ENCODE results near the gene POU2F2. TPM values are rescaled to one million over a fixed set of nuclear protein-coding genes. Genes with fewer than 3 reads are reported as not detected.

POU2F2 gene
- total RNA-seq, 1 experiment from 2014 or later, result 0.89 TPM

DNA sequence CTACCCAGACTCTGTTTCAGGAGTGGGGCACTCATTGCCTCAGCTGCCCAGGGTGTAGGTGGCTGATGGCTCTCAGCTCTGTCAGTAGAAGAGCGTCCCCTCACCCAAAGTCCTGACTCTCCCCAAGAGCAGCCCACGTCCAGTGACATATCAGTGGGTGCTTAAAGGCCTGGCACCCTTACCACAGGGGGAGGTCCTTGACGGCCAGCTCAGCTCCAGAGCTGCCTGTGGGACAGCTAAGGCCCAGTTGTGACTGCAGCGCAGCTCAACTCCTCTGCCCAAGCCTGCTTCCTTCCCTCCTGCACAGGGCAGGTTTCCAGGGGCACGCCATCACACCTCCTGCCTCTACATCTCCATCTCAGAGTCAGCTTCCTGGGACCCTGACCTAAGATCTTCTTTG is 94.6 kb downstream of the POU2F2 start:
- no TSS peak for BruUV-seq (replicated peaks)
- intact Hi-C loops (cut with micrococcal nuclease), result no loop called here
- ChIA-PET CTCF (interaction anchor here (3.0 kb wide), 1 partner anchor 9 kb away, joined by 23 read pairs; no protein-coding TSS in a partner anchor), POLR2A (no interaction called here), RAD21 (ENCODE audit: low non-redundant PET in 1 of 2, low total read pairs in 2 of 2, uncharacterized antibody in 2 of 2, unreplicated experiment in 2 of 2) (no interaction called here)
- ATAC-seq, result no peak
- no peak overlapping the region for H3K27ac ChIP-seq (ENCODE audit: low read depth, low read length)
- no peaks in the 10 kb centered on the region for H3K9me2 ChIP-seq (ENCODE audit: insufficient read depth)
- H4K20me1 ChIP-seq (ENCODE audit: insufficient read depth), result no peaks in the 10 kb centered on the region
- no peak overlapping the region for H3K9ac ChIP-seq (ENCODE audit: low read length)
- H3K79me2 ChIP-seq (ENCODE audit: insufficient read depth, low read length), result no peaks in the 10 kb centered on the region
- no peak overlapping the region for H3K4me3 ChIP-seq (replicated peaks in 1 of 2; ENCODE audit: low read depth in 1 of 2, low read length in 2 of 2)
- H3K36me3 ChIP-seq (ENCODE audit: control insufficient read depth in 1 of 2, insufficient read depth in 2 of 2, low read length in 2 of 2), result no peaks in the 10 kb centered on the region
- no peak overlapping the region for H3K4me2 ChIP-seq (ENCODE audit: low read length)
- no peaks in the 10 kb centered on the region for H3K27me3 ChIP-seq (ENCODE audit: insufficient read depth, low read length)
- H3K9me3 ChIP-seq (ENCODE audit: control insufficient read depth in 1 of 2, insufficient read depth in 1 of 2, low read depth in 1 of 2, low read length in 2 of 2), result no peaks in the 10 kb centered on the region
- no peak for DNase-seq (ENCODE audit: low read depth, low spot score)
- no peak overlapping the region for H2AFZ ChIP-seq (ENCODE audit: low read depth, low read length, poor library complexity, severe bottlenecking)
- TF ChIP-seq RAD21 (IDR thresholded peaks at IDR 0.05; ENCODE audit: low read depth) (no peak), SIN3A (IDR thresholded peaks at IDR 0.05; ENCODE audit: low read depth) (no peak), CTCF (IDR thresholded peaks at IDR 0.05 in 2 of 3, conservative IDR thresholded peaks at IDR 0.05 in 1 of 3; ENCODE audit: borderline replicate concordance in 1 of 3, insufficient read depth in 1 of 3, low read depth in 2 of 3, low read length in 2 of 3) (no peak), ZBTB33 (IDR thresholded peaks at IDR 0.05; ENCODE audit: extremely low read depth, insufficient replicate concordance, low read length) (no peak), CBX3 (IDR thresholded peaks at IDR 0.05; ENCODE audit: low read depth) (no peak), MAX (IDR thresholded peaks at IDR 0.05) (no peak), SRF (IDR thresholded peaks at IDR 0.05; ENCODE audit: low read depth) (no peak), EZH2phosphoT487 (IDR thresholded peaks at IDR 0.05; ENCODE audit: borderline replicate concordance) (no peak), POLR2AphosphoS5 (IDR thresholded peaks at IDR 0.05; ENCODE audit: low read depth, low read length) (no peak), FOSL1 (IDR thresholded peaks at IDR 0.05; ENCODE audit: low read depth) (no peak), SP1 (IDR thresholded peaks at IDR 0.05; ENCODE audit: low read depth) (no peak), CEBPB (IDR thresholded peaks at IDR 0.05; ENCODE audit: low read depth) (no peak), ZFX (IDR thresholded peaks at IDR 0.05) (no peak), EGR1 (IDR thresholded peaks at IDR 0.05; ENCODE audit: low read depth) (no peak), REST (IDR thresholded peaks at IDR 0.05; ENCODE audit: low read depth) (no peak), EZH2 (IDR thresholded peaks at IDR 0.05) (no peak)
- H3K4me1 ChIP-seq (ENCODE audit: control insufficient read depth in 1 of 2, insufficient read depth in 2 of 2, low read length in 2 of 2), result peaks cover 6 to 14% of the 10 kb centered on the region in 2 experiments
